ENCODE results near the gene TEX22.

TEX22 gene

DNA sequence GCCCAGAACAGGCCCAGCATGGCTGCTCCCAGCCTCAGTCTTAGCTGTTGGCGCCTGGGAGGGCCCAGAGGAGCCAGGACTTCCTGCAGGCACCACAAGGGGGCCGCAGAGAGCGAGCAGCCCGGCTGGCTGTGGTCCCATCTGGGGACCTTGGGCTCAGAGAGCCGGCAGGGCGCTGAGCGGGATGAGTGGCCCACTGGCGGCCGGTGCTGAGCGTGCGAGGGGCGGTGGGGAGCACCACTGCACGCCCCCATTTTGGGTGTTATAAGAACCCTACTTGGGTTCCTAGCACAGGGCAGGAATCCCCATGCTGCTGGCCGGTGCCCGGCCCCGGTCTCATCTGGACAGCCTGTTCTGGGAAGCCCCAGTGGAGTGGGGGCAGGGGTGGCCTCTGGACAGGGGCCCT, 50.4 kb downstream of the TEX22 start:
- H3K23ac ChIP-seq (ENCODE audit: low read length) = no peak overlapping the region
- H4K5ac ChIP-seq (ENCODE audit: low read length) = no peak overlapping the region
- H3K79me1 ChIP-seq (ENCODE audit: low read length) = peaks cover 12% of the 10 kb centered on the region
- H3K4me1 ChIP-seq (ENCODE audit: control insufficient read depth, low read depth, low read length) = no peaks in the 10 kb centered on the region
- no CpG with 5 or more reads among the region's 16 CpGs for WGBS (ENCODE audit: extremely low coverage, insufficient coverage, low lambda C conversion rate)
- H2BK120ac ChIP-seq (ENCODE audit: low read depth, low read length) = no peak overlapping the region
- peak; percentile 65 for DNase-seq
- no peaks in the 10 kb centered on the region for H3K79me2 ChIP-seq (ENCODE audit: control insufficient read depth, insufficient read depth, low read length)
- H4K8ac ChIP-seq (ENCODE audit: low read depth, low read length) = no peak overlapping the region
- no peak overlapping the region for H3K18ac ChIP-seq (ENCODE audit: low read length)
- H3K9ac ChIP-seq (ENCODE audit: low read length) = no peak overlapping the region
- H3K27ac ChIP-seq (ENCODE audit: low read depth, low read length) = no peak overlapping the region
- H3K27me3 ChIP-seq (ENCODE audit: insufficient read depth, low read length, poor library complexity) = no peaks in the 10 kb centered on the region
- H2BK15ac ChIP-seq (replicated peaks; ENCODE audit: low read depth) = no peak overlapping the region
- H3K4me2 ChIP-seq (ENCODE audit: low read length) = no peak overlapping the region
- H3K36me3 ChIP-seq (ENCODE audit: control insufficient read depth, insufficient read depth, low read length) = peaks cover 10% of the 10 kb centered on the region
- no peak overlapping the region for H3K4ac ChIP-seq (ENCODE audit: low read depth, low read length)
- H2AK5ac ChIP-seq (ENCODE audit: low read length) = no peak overlapping the region
- H2BK5ac ChIP-seq (ENCODE audit: low read length) = no peak overlapping the region
- H3K56ac ChIP-seq (ENCODE audit: low read length) = no peak overlapping the region
- no peak overlapping the region for H3K4me3 ChIP-seq (ENCODE audit: low read length)

DNA sequence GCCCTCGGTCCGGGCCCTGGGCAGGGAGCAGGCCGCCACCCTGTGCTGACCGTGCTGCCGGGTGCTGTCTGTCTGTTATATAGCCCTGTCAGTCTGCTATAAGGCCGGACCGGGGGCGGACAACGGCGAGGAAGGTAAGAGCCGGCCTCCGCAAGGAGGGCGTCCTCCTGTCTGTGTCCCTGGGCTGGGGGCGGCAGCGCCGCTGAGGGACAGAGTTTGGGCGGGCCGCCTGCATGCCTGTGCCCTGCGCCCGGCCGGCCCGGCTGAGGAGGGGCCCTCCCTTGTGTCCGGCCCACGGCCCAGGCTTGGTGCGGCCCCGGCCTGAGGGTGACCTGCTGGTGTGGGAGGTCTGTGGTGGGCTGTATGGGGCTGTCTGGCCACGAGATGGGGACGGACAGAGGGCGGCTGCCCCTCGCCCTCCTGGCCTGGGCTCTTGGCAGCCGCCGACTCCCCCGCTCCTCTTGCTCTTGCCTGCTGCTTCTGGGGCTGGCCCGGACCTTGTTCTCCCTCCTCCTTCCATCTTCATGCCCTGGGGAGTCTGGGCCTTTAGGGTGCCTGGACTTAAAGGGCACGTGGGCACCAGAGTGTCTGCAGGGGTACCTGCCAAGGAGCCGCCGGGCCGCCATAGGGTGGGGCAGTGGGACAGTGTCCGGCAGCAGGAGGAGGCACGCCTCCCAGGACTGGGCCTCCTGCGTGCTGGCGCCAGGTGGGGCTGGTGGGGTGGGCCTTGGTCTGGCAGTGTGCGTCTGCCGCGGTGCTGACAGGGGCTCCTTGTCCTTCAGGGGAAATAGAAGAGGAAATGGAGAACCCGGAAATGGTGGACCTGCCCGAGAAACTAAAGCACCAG, 51.2 kb downstream of the TEX22 start:
- no peaks in the 10 kb centered on the region for H3K4me1 ChIP-seq (ENCODE audit: control insufficient read depth, low read depth, low read length)
- H3K9ac ChIP-seq (ENCODE audit: low read length) = no peak overlapping the region
- DNase-seq = no peak
- no peak overlapping the region for H3K23ac ChIP-seq (ENCODE audit: low read length)
- no peak overlapping the region for H3K4ac ChIP-seq (ENCODE audit: low read depth, low read length)
- H2BK5ac ChIP-seq (ENCODE audit: low read length) = no peak overlapping the region
- H3K79me2 ChIP-seq (ENCODE audit: control insufficient read depth, insufficient read depth, low read length) = no peaks in the 10 kb centered on the region
- H4K8ac ChIP-seq (ENCODE audit: low read depth, low read length) = no peak overlapping the region
- H3K36me3 ChIP-seq (ENCODE audit: control insufficient read depth, insufficient read depth, low read length) = peaks cover 10% of the 10 kb centered on the region
- H3K27me3 ChIP-seq (ENCODE audit: insufficient read depth, low read length, poor library complexity) = no peaks in the 10 kb centered on the region
- no peak overlapping the region for H4K5ac ChIP-seq (ENCODE audit: low read length)
- no peak overlapping the region for H2BK15ac ChIP-seq (replicated peaks; ENCODE audit: low read depth)
- H3K56ac ChIP-seq (ENCODE audit: low read length) = no peak overlapping the region
- no CpG with 5 or more reads among the region's 47 CpGs for WGBS (ENCODE audit: extremely low coverage, insufficient coverage, low lambda C conversion rate)
- H3K27ac ChIP-seq (ENCODE audit: low read depth, low read length) = no peak overlapping the region
- H3K4me2 ChIP-seq (ENCODE audit: low read length) = no peak overlapping the region
- H3K79me1 ChIP-seq (ENCODE audit: low read length) = peaks cover 12% of the 10 kb centered on the region
- H3K4me3 ChIP-seq (ENCODE audit: low read length) = no peak overlapping the region
- H3K18ac ChIP-seq (ENCODE audit: low read length) = no peak overlapping the region
- H2AK5ac ChIP-seq (ENCODE audit: low read length) = no peak overlapping the region
- no peak overlapping the region for H2BK120ac ChIP-seq (ENCODE audit: low read depth, low read length)

DNA sequence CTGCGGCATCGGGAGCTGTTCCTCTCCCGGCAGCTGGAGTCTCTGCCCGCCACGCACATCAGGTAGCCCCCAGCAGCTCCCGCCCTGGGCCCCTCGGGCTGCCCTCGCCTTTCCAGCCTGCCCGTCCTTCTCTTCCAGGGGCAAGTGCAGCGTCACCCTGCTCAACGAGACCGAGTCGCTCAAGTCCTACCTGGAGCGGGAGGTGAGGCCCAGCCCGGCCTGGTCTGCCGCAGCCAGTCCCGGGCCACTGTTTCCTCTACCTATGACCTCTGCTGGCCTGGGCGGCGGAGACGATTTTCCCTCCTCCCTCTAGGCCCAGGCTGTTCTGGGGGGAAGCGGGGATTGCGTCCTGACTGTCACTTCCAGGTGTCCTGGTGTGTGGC, 51.8 kb downstream of the TEX22 start:
- H3K79me1 ChIP-seq (ENCODE audit: low read length) = peaks cover 12% of the 10 kb centered on the region
- H3K56ac ChIP-seq (ENCODE audit: low read length) = no peak overlapping the region
- H3K9ac ChIP-seq (ENCODE audit: low read length) = no peak overlapping the region
- H3K23ac ChIP-seq (ENCODE audit: low read length) = no peak overlapping the region
- no peaks in the 10 kb centered on the region for H3K79me2 ChIP-seq (ENCODE audit: control insufficient read depth, insufficient read depth, low read length)
- no peaks in the 10 kb centered on the region for H3K27me3 ChIP-seq (ENCODE audit: insufficient read depth, low read length, poor library complexity)
- H3K18ac ChIP-seq (ENCODE audit: low read length) = no peak overlapping the region
- no peak for DNase-seq
- no peak overlapping the region for H3K4ac ChIP-seq (ENCODE audit: low read depth, low read length)
- no peaks in the 10 kb centered on the region for H3K4me1 ChIP-seq (ENCODE audit: control insufficient read depth, low read depth, low read length)
- WGBS (ENCODE audit: extremely low coverage, insufficient coverage, low lambda C conversion rate) = no CpG with 5 or more reads among the region's 22 CpGs
- no peak overlapping the region for H2BK5ac ChIP-seq (ENCODE audit: low read length)
- H2BK120ac ChIP-seq (ENCODE audit: low read depth, low read length) = no peak overlapping the region
- H2BK15ac ChIP-seq (replicated peaks; ENCODE audit: low read depth) = no peak overlapping the region
- H3K36me3 ChIP-seq (ENCODE audit: control insufficient read depth, insufficient read depth, low read length) = peaks cover 11% of the 10 kb centered on the region
- no peak overlapping the region for H3K4me3 ChIP-seq (ENCODE audit: low read length)
- H4K8ac ChIP-seq (ENCODE audit: low read depth, low read length) = no peak overlapping the region
- H3K4me2 ChIP-seq (ENCODE audit: low read length) = no peak overlapping the region
- no peak overlapping the region for H4K5ac ChIP-seq (ENCODE audit: low read length)
- H2AK5ac ChIP-seq (ENCODE audit: low read length) = no peak overlapping the region
- no peak overlapping the region for H3K27ac ChIP-seq (ENCODE audit: low read depth, low read length)

DNA sequence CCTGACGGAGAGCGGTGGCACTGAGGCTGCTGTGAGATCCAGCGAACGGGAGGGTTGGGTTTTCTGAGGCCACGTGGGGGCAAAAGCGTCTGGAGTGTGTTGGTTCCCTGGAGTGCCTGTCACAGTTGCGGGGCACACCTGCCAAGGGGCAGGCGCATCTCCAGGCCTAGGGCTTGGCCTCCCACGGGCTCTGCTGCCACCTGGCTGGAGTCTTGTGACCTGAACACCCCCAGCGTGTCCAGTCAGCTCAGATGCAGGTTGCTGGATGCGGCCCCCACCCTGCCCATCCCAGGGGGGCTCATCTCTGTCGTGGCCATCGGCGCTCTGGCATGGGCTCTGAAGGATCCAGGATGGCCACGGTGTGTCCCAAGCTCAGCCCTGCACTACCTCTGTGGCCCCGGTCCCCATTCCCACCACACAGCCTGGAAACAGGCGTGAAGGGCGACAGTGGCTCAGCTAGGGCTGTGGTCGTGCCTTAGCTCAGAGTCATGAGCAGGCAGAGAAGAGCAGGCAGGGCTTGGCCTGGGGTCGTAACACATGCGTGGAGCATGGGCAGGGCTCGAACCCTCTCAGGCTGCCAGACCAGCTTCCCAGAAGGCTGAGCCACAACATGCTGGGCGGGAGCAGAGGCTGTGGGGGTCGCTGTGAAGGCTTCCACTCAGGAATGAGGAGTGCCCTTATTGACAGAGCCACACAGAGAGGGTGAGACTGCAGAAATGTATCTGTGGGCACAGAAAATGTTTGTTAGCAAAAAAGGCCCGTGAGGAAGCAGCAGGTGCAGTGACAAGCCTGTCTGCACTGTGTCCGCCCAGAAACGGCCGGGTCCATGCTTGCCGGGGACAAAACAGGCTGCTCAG, 52.8 kb downstream of the TEX22 start:
- Histone ChIP-seq H2BK120ac (ENCODE audit: low read depth, low read length) (no peak overlapping the region), H3K4me3 (ENCODE audit: low read length) (no peak overlapping the region), H3K79me2 (ENCODE audit: control insufficient read depth, insufficient read depth, low read length) (no peaks in the 10 kb centered on the region), H4K5ac (ENCODE audit: low read length) (no peak overlapping the region), H2AK5ac (ENCODE audit: low read length) (no peak overlapping the region), H2BK5ac (ENCODE audit: low read length) (no peak overlapping the region), H3K18ac (ENCODE audit: low read length) (no peak overlapping the region), H3K9ac (ENCODE audit: low read length) (no peak overlapping the region), H3K27me3 (ENCODE audit: insufficient read depth, low read length, poor library complexity) (no peaks in the 10 kb centered on the region), H3K36me3 (ENCODE audit: control insufficient read depth, insufficient read depth, low read length) (peaks cover 13% of the 10 kb centered on the region), H3K4me2 (ENCODE audit: low read length) (no peak overlapping the region), H3K27ac (ENCODE audit: low read depth, low read length) (no peak overlapping the region), H3K4me1 (ENCODE audit: control insufficient read depth, low read depth, low read length) (no peaks in the 10 kb centered on the region), H3K56ac (ENCODE audit: low read length) (no peak overlapping the region), H2BK15ac (replicated peaks; ENCODE audit: low read depth) (no peak overlapping the region), H3K23ac (ENCODE audit: low read length) (no peak overlapping the region), H3K4ac (ENCODE audit: low read depth, low read length) (no peak overlapping the region), H3K79me1 (ENCODE audit: low read length) (peaks cover 8% of the 10 kb centered on the region), H4K8ac (ENCODE audit: low read depth, low read length) (no peak overlapping the region)
- WGBS (ENCODE audit: extremely low coverage, insufficient coverage, low lambda C conversion rate) = no CpG with 5 or more reads among the region's 29 CpGs
- no peak for DNase-seq

DNA sequence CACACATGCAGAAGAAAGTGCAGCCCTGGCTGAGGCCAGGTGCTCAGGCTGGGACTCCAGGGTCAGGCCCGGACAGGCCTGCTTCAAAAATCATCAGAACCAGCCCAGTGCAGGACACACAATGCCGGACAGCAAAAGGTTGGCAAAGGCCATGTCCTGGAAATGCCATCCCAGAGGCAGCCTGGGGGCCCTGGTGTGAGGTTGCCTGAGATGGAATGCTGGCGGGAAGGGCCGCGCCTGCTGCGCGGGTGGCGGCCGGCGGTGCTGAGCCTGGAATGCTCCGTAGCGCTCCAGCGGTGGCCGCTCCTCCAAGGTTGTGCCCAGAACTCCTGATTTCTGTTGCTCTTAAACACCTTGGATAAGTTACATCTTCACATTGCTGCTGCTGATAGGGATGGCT, 54.6 kb downstream of the TEX22 start:
- no peak overlapping the region for H3K18ac ChIP-seq (ENCODE audit: low read length)
- peaks cover 2% of the 10 kb centered on the region for H3K79me1 ChIP-seq (ENCODE audit: low read length)
- no peak overlapping the region for H3K4me2 ChIP-seq (ENCODE audit: low read length)
- H3K79me2 ChIP-seq (ENCODE audit: control insufficient read depth, insufficient read depth, low read length) = no peaks in the 10 kb centered on the region
- H3K4ac ChIP-seq (ENCODE audit: low read depth, low read length) = no peak overlapping the region
- H3K23ac ChIP-seq (ENCODE audit: low read length) = no peak overlapping the region
- H3K4me3 ChIP-seq (ENCODE audit: low read length) = no peak overlapping the region
- no peak overlapping the region for H2BK5ac ChIP-seq (ENCODE audit: low read length)
- no peak overlapping the region for H2BK120ac ChIP-seq (ENCODE audit: low read depth, low read length)
- no peak overlapping the region for H3K27ac ChIP-seq (ENCODE audit: low read depth, low read length)
- H2AK5ac ChIP-seq (ENCODE audit: low read length) = no peak overlapping the region
- no peaks in the 10 kb centered on the region for H3K4me1 ChIP-seq (ENCODE audit: control insufficient read depth, low read depth, low read length)
- no peak overlapping the region for H2BK15ac ChIP-seq (replicated peaks; ENCODE audit: low read depth)
- no CpG with 5 or more reads among the region's 14 CpGs for WGBS (ENCODE audit: extremely low coverage, insufficient coverage, low lambda C conversion rate)
- DNase-seq = no peak
- no peak overlapping the region for H4K8ac ChIP-seq (ENCODE audit: low read depth, low read length)
- no peaks in the 10 kb centered on the region for H3K27me3 ChIP-seq (ENCODE audit: insufficient read depth, low read length, poor library complexity)
- H3K36me3 ChIP-seq (ENCODE audit: control insufficient read depth, insufficient read depth, low read length) = peaks cover 15% of the 10 kb centered on the region
- H3K9ac ChIP-seq (ENCODE audit: low read length) = no peak overlapping the region
- H3K56ac ChIP-seq (ENCODE audit: low read length) = no peak overlapping the region
- H4K5ac ChIP-seq (ENCODE audit: low read length) = no peak overlapping the region
